Left renal pelvis (tissue), 4 donors: Measurements from ENCODE around the gene SLC7A14. TPM values are rescaled to one million over a fixed set of nuclear protein-coding genes. Genes with fewer than 3 reads are reported as not detected.

Experiments used
- DNase-seq, 4 donors: peaks; one replicate each; pipeline ENCODE4 v3.0.0-alpha.2; 2013; ENCODE audit warnings: low read depth in 4 of 4, low spot score in 3 of 4
- polyA plus RNA-seq, 4 donors: library from polyadenylated mRNA; unstranded; fragments of 120-200 nt; gene quantifications; one replicate each; pipeline ENCODE4 v1.2.1, GENCODE V29; 2013; ENCODE audit not compliant: insufficient read length in 4 of 4

SLC7A14 gene
- polyA plus RNA-seq, 4 donors = 1.3 to 3.1 (median 2.5) TPM

DNA sequence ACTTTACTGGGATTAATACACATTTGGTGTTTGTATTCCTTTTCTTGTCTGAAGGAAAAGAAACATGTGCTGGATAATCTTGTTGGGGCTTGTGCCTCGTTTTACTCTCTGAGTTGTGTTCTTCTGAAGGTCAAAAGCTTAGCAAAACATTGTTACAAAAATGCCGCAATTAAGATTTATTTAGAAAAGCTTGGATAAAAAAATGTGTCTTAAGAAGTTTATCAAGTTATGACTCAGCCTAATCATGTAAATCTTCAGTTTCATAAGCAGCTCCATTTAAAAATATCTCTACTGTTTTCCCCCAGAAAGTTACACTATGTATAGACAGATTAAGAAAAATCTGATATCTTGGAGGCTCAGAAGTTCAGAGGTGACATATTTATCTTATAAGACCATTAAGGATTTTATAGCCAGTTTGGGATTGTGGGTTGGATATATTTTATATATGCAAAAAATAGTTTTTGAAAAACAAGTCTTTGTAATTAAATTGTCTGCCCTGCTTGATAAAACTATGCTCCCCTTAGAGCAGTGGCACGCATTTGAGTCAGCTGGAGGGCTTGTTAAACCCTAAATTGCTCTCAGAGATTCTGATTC, 110.7 kb downstream of the SLC7A14 start:
- DNase-seq = peak in 1 of 4 donors; percentile 49

DNA sequence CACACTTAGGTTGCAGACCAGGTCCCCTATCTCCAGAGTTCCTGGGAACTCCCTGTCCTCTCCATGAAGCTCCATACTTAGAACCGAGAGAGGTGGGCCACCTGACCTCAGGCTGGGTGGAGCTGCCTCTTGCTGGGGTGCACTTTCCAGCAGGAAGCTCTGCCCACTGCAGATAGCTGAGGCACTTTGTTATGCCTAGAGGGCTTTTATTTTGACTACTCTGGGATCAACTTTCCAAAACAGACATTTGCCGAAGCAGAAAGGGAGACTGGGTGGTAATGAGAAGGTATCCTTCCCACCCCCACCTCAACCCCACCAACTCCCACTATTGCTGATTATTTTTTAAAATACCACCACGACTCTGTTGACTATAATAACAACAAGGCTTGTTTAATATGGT, 112.5 kb downstream of the SLC7A14 start:
- DNase-seq = no peak

DNA sequence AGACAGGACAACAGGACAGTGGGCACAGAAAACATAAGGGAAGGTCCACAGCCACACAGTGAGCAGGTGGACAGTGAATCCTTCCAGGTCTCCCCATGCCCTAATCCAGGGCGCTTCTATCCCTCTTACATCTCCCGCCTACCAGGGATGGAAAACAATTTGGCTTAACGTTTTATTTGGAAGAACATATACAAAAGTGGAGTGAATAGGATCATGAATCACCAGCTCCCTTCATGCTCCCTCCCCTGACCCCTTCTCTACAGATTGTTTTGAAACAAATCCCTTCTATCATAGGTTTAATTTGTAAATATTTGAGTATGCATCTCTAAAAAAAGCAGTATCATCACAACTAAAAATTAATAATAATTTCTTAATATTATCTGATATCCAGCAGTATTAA, 114.7 kb downstream of the SLC7A14 start:
- no peak for DNase-seq

DNA sequence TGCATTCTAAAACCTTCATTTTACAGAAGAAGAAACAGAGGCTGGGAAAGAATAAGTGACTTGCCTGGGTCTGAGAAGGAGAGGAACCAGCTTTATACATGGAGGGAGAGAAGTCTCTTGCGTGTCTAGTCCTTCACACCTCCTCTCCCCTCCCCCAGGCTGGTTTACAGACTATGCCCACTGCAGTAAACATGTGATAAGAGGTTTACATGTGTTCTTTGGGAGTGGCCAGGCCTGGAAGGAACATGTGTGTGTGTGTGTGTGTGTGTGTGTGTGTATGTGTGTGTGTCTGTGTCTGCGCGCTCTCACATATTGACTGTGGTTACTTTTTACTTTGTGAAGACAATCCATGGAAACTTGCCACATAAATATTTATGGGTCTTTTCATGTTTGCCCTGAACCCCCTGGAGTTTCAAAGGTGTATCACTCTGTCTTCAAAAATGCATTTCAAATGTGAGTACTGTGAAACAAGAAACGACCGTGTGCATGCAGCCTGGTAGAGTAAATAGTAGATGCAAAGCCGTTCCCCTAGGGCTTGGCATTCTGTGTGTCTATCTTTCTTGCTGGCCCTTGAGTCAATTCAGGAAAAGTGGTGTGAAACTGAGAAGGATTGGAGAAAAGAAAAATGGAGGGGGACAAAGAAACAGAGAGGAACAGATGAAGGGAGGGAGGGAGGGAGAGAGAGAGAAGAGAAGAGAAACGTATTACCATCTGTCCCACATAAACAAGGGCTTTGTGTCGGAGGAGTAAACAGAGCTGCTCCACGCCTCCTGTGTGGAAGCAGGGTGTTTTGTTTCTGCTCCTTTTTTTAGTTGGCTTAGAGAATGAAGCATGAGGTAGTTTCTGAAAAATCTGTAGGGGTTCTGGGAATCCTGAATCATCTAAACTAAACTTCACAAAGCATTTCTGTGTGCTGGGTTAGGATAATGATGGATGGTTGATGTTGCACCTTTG, 115.5 kb downstream of the SLC7A14 start:
- DNase-seq = no peak

DNA sequence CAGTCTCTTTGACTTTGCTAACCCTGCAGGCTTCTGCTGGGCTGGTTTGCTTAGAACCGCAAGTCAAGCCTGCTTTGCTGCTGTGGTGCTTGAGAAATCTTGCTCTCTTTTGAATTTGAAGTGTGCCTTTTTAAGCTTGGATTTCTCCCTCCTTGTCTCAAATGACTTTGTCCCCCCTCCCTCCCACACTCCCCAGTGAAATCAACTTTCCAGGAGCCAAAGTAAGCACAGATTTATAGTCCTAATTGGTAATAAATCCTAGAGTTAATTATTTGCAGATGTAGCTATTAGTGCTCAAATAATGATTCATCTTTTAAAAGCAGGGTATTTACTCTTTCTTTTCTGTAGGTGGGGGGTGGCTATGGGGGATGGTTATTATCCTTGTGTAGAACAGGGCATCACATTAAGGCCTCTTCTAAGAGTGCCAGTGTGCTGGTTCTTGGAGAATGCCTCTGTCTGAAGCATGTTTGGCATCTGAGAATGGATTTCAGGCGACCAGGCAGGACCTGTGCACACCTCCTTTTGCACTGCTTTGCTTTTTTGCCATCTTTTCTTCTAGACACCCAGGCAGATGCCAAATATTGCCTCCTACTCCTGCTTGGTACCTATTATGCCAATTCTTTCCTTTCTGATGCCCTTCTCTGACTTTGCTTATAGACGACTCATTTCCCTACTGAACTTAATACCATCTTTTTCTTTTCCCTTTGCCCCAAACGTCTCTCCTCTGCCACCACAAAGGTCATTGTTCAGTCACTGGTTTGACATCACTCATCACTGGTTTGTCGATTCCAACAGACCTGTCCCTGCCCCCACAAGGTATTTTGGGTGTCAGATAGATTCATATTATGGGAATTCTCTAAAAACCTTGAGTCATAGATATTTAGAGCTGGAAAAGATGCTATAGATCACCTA, 116.5 kb downstream of the SLC7A14 start:
- DNase-seq = peak in 3 of 4 donors; percentile 65 to 75 (median 74)

DNA sequence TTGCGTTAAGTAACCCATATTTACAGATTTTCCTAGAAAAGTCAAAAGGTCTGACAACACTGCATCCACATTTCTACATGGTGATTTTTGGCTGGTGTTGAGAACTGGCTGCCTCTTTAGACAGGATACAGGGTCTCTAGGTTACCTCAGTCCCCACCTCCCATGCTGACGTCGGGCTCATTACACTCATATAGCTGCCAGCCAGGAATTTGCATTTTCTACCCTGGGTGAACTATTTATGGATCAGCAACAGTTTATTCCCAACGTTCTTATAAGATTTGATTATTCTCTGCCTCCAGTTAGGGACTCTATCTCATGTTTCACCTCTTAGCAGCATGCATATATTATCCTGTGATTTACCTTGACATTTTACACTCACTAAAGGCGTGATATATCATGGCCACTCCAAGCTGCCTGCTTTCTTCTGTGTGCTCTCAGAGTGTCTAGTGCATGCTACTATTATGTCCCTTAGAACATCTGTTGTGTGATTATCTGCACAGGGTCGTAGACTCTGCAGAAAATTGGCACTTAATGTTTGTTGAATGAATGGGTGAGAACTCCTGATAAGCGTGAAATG, 118.2 kb downstream of the SLC7A14 start:
- no peak for DNase-seq

DNA sequence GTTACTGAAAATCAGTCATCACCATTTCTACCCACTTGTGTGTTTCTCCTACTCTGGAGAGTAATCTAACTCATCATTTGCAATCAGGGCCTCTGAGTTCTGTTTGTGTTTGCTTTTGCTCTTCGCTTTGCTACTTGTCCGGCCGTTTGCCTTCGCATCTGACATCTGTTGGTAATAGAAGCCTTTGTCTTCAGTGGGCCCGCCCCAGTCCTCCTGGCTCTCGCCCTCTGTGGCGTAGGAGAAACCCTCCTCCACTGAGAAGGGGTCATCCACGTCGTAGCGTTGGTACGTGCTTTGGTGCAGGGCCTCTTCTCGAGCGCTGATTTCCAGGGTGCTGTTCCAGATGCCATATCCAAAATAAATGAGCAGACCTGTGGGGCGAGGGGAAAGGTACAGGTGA, 118.9 kb downstream of the SLC7A14 start:
- DNase-seq = no peak

GRCh38 chr3:170465955-170466354, 119.9 kb downstream of the SLC7A14 start:
- DNase-seq = no peak

DNA sequence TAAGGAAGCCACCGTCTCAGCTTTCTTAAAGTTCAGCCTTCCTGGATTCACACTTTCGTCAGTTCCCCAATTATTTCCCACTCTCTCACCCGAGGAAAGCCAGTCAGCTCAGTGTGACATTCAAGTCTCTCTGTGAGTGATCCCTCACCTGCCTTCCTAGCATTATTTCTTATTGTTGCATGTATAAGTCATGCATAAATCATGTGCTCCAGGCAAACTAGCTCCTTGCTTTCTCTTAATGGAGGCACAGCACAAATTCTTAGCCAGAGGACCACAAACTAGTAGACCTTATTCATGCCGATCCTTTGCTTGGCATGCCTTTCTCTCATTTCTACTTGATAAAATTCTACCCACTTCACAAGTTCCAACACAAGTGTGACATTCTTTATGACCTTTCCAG, 122.9 kb downstream of the SLC7A14 start:
- DNase-seq = no peak

GRCh38 chr3:170458285-170458684, 127.6 kb downstream of the SLC7A14 start:
- DNase-seq = no peak

DNA sequence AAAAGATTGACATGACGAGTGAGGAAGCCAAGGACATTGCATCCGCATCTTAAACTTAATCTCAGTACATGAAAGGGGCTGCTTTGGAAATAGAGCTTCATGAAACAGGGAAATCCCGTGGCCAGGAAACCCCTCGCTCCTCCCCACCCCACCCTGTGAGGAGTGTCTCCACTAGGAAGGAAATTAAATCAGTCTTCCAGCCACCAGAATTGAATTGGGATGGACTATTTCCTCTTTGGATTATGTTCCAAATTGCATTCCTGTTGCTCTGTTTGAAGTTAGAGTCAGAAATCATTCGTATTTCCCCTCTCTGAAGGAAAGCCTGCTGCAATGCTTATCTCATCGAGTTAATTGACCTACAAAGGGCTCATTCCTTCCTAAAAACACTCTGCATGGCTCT, 131.4 kb downstream of the SLC7A14 start:
- DNase-seq = no peak

DNA sequence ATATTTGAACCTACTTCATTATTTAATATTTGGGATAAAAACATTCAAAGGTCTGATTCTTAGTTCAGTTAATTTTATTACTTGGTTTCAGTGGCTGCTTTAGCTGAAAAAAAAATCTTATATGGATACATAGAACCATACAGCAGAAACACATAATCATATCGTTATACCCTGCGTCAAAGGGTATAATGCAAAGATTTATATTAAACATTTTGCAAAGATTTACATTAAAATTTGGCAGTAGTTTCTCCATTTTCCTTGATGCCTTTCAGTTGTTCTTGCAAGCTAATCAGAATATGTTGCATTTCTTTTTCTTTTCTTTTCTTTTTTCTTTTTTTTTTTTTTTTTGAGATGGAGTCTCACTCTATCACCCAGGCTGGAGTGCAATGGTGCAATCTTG, 135.8 kb downstream of the SLC7A14 start:
- no peak for DNase-seq

- DNase-seq = no peak
Measured at GRCh38 chr3:170448584-170448983, 137.3 kb downstream of the SLC7A14 start.

DNA sequence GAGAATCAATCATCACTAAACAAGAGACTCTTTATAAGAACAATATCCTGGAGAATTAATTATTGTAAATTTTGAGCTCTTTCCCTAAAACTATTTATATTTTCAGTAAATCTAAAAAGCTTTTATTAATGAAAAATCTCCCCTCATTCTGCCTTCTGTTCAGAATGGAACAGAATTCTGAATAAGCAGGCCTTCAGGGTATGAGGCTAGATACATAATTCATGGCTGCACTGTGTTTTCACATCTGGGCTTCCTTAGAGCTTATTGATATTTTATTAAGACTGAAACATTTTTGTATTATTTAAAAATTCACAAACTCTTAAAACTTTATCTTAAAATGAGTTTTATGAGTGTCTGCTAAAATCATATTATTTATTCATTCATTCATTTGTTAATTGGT, 142.4 kb downstream of the SLC7A14 start:
- no peak for DNase-seq

- no peak for DNase-seq
Measured at GRCh38 chr3:170442947-170443346, 142.9 kb downstream of the SLC7A14 start.

GRCh38 chr3:170441412-170441811, 144.5 kb downstream of the SLC7A14 start:
- no peak for DNase-seq

- no peak for DNase-seq
Measured at GRCh38 chr3:170440344-170440743, 145.5 kb downstream of the SLC7A14 start.

DNA sequence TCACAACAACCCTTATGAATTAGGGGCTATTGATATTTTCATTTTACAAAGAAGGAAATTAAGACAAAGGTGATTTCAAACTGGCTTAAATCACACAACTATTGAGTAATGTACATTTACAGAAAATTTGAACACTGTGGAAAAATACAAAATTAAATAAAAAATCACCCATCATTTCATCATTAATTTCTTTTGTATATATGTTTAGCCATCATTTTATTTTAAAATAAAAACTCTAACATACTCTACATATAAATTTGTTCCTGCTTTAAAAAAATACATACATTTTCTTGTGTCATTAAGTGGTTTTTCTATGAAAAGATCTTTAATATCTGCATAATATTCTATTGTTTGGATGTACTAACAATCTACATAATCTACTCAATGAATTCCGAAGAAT, 147.0 kb downstream of the SLC7A14 start:
- DNase-seq = no peak

GRCh38 chr3:170437696-170438407, 148.0 kb downstream of the SLC7A14 start:
- no peak for DNase-seq

GRCh38 chr3:170437176-170437575, 148.7 kb downstream of the SLC7A14 start:
- no peak for DNase-seq
